Adrenal gland (tissue), 12 donors: ENCODE results near the gene GOLGA6A. TPM values are rescaled to one million over a fixed set of nuclear protein-coding genes. Genes with fewer than 3 reads are reported as not detected.
A peak's percentile ranks its signal among the peaks of the same experiment; 100 is the strongest.

ENCODE experiments used
- DNase-seq, 7 donors: peaks; one replicate each; pipeline ENCODE4 v3.0.0-alpha.2; 2019 to 2020
- H3K27ac ChIP-seq, 5 donors: fragments of 200-600 bp; sonication (generic) in 4 of 5; 1 replicate in 3 of 5; 2 replicates in 2 of 5; pipeline versions ENCODE4 v1.5.1 to v1.8.0; 2016 to 2020; ENCODE audit warnings: mild to moderate bottlenecking in 1 of 5
- H3K27me3 ChIP-seq: fragments of 200-600 bp; 2 replicates; pipeline ENCODE4 v1.8.0; 2021
- H3K36me3 ChIP-seq, 2 donors: fragments of 200-600 bp; replicated peaks in 1 of 2; 1 replicate in 1 of 2; 2 replicates in 1 of 2; pipeline versions ENCODE4 v1.5.1 to v1.8.0; 2018 to 2022
- H3K4me1 ChIP-seq, 2 donors: fragments of 200-600 bp; replicated peaks in 1 of 2; 1 replicate in 1 of 2; 2 replicates in 1 of 2; pipeline versions ENCODE4 v1.5.1 to v1.8.0; 2018 to 2021
- H3K4me3 ChIP-seq, 4 donors: fragments of 200-600 bp; sonication (generic) in 3 of 4; one replicate each; pipeline ENCODE4 v1.5.1; 2016 to 2018
- H3K9me3 ChIP-seq, 3 donors: fragments of 200-600 bp; sonication (generic) in 1 of 3; replicated peaks in 1 of 3; 1 replicate in 2 of 3; 2 replicates in 1 of 3; pipeline versions ENCODE4 v1.5.1 to v1.8.0; 2016 to 2021
- POLR2A ChIP-seq, 2 donors: fragments of 450-650 bp; IDR thresholded peaks; one replicate each; pipeline ENCODE4 v1.6.1; 2017; ENCODE audit warnings: antibody characterized with exemption in 2 of 2, mild to moderate bottlenecking in 2 of 2, moderate library complexity in 1 of 2
- WGBS, 4 donors: extraction: QIAGEN DNeasy Blood & Tissue Kit in 2 of 4; methylation state at CpG; one replicate each; pipeline versions ENCODE4 v1.1.5 to v1.1.7; 2013 to 2017; 5-methylcytosine and 5-hydroxymethylcytosine counted together
- intact Hi-C, 2 donors: fragments of 100-400 bp; cut with DNase I; formaldehyde crosslinking; loops; one replicate each; pipeline versions ENCODE4 v1.14.1 to v1.15.0; 2022 to 2023
- polyA plus RNA-seq, 3 donors: library from polyadenylated mRNA; stranded (reverse); fragments of 200-250 nt in 2 of 3; fragments of 350-450 nt in 1 of 3; fragmentation: Illumina TruSeq in 1 of 3; extraction: RNeasy Lipid Tissue Mini Kit (QIAGEN cat#74804) in 1 of 3; gene quantifications; one replicate each; pipeline ENCODE4 v1.2.3, GENCODE V29; 2013 to 2014
- total RNA-seq, 9 donors: library from RNA; depleted of rRNA in 4 of 9; stranded (reverse); fragments of >200 nt in 4 of 9; fragments of 120-200 nt in 1 of 9; fragmentation: NEBNext Ultra II Directional in 1 of 9; extraction: Animal tissue kit (Norgen Biotek cat#: 25700) in 1 of 9; gene quantifications; one replicate each; pipeline versions ENCODE4 v1.1.0 to v1.2.4, GENCODE V29; 2013 to 2023
- TF ChIP-seq, protein P1 (sequence below), 6 experiments: fragments of 450-650 bp in 4 of 6; fragments of 200-600 bp in 2 of 6; sonication (generic) in 1 of 6; IDR thresholded peaks; 1 replicate in 5 of 6; 2 replicates in 1 of 6; pipeline versions ENCODE4 v1.5.1 to v1.8.0; 2016 to 2021; ENCODE audit warnings: antibody characterized with exemption in 6 of 6, mild to moderate bottlenecking in 2 of 6, moderate library complexity in 1 of 6
- donor health status: healthy with polysubstance abuse.
- donor health status: Bipolar disorder and iron deficiency.
- donor health status: DM: yes; HTN: yes; CAD: no.
- donor health status: DM: no; HTN: no; CAD: no.
- donor health status: DM: no; HTN: no; CAD: no.
- donor health status: DM: yes; HTN: yes; CAD: no.

Gene GOLGA6A
- total and polyA plus RNA-seq, 12 donors, result 0.03 to 0.44 TPM; not detected in 10

DNA sequence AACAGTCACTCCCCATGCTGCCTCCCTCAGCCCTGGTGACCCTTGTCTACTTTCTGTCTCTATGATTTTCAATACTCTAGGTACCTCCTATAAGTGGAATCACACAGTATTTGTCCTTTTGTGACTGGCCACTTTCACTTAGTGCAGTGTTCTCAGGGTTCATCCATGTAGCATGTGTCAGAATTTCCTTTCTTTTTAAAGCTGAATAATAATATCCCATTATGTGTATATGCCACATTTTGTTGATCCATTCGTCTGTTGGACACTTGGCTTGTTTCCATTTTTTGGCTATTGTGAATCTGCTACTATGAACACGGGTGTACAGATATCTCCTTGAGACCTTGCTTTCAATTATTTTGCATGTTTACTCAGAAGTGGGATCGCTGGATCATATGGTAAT lies 53.7 kb downstream of the GOLGA6A start:
- WGBS, 4 donors, result 57 to 73% (median 63%) methylated on average over 3 of the region's 3 CpGs

GRCh38 chr15:74027688-74028087 lies 54.7 kb downstream of the GOLGA6A start:
- Histone ChIP-seq H3K27ac (no peak overlapping the region), H3K36me3 (peaks cover 0 to 51% of the 10 kb centered on the region in 2 donors), H3K27me3 (no peaks in the 10 kb centered on the region), H3K9me3 (no peaks in the 10 kb centered on the region), H3K4me3 (no peak overlapping the region), H3K4me1 (peaks cover 3 to 4% of the 10 kb centered on the region in 2 donors)
- no peak for TF ChIP-seq POLR2A (IDR thresholded peaks at IDR 0.05)
- TF ChIP-seq, protein P1, sequence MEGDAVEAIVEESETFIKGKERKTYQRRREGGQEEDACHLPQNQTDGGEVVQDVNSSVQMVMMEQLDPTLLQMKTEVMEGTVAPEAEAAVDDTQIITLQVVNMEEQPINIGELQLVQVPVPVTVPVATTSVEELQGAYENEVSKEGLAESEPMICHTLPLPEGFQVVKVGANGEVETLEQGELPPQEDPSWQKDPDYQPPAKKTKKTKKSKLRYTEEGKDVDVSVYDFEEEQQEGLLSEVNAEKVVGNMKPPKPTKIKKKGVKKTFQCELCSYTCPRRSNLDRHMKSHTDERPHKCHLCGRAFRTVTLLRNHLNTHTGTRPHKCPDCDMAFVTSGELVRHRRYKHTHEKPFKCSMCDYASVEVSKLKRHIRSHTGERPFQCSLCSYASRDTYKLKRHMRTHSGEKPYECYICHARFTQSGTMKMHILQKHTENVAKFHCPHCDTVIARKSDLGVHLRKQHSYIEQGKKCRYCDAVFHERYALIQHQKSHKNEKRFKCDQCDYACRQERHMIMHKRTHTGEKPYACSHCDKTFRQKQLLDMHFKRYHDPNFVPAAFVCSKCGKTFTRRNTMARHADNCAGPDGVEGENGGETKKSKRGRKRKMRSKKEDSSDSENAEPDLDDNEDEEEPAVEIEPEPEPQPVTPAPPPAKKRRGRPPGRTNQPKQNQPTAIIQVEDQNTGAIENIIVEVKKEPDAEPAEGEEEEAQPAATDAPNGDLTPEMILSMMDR (IDR thresholded peaks at IDR 0.05), result no peak
- WGBS, 4 donors, result 60 to 67% (median 65%) methylated on average over 3 of the region's 3 CpGs
- intact Hi-C loops, result no loop called here
- no peak for DNase-seq

More for the DNA sequence above, 53.7 kb downstream of the GOLGA6A start:
- Histone ChIP-seq H3K36me3 (peaks cover 0 to 51% of the 10 kb centered on the region in 2 donors), H3K27me3 (no peaks in the 10 kb centered on the region), H3K27ac (no peak overlapping the region), H3K9me3 (no peaks in the 10 kb centered on the region), H3K4me1 (peaks cover 3 to 4% of the 10 kb centered on the region in 2 donors), H3K4me3 (no peak overlapping the region)
- intact Hi-C loops, result no loop called here
- no peak for DNase-seq
- TF ChIP-seq, protein P1 (IDR thresholded peaks at IDR 0.05), result no peak
- TF ChIP-seq POLR2A (IDR thresholded peaks at IDR 0.05), result no peak

DNA sequence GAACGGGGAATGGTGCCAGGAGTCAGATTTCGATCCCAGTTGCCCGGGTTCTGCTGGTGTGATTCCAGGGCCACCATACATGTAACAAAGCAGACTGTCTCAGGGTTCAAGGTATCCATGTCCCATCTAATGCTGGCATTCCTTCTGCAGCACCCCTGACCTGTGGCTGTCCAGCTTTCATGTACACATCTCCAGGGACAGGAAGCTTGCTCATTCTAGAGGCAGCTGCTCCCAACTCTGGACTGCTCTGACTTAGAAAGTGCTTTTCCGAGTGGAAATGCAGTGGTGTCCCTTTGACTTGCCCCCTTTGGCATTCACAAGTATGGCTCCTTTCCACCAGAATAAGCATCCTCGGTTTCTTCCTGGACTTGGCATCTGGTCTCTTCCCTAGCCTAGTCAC lies 56.9 kb downstream of the GOLGA6A start:
- intact Hi-C loops, result no loop called here
- no peak for TF ChIP-seq POLR2A (IDR thresholded peaks at IDR 0.05)
- TF ChIP-seq, protein P1 (IDR thresholded peaks at IDR 0.05), result no peak
- Histone ChIP-seq H3K27me3 (no peaks in the 10 kb centered on the region), H3K4me3 (no peak overlapping the region), H3K36me3 (peaks cover 0 to 53% of the 10 kb centered on the region in 2 donors), H3K27ac (peak overlapping the region in 1 of 5 donors; percentile 57), H3K9me3 (no peaks in the 10 kb centered on the region), H3K4me1 (peaks cover 3 to 4% of the 10 kb centered on the region in 2 donors)
- 46 to 63% (median 63%) methylated on average over 4 to 5 of the region's 5 CpGs for whole genome bisulfite sequencing, 4 donors
- DNase-seq, result peak in 1 of 7 donors; percentile 20

- intact Hi-C loops, result no loop called here
- Histone ChIP-seq H3K4me3 (no peak overlapping the region), H3K36me3 (peaks cover 0 to 49% of the 10 kb centered on the region in 2 donors), H3K9me3 (no peaks in the 10 kb centered on the region), H3K27me3 (no peaks in the 10 kb centered on the region), H3K27ac (peak overlapping the region in 2 of 5 donors; percentile 21 to 57), H3K4me1 (peaks cover 3 to 4% of the 10 kb centered on the region in 2 donors)
- peak in 1 of 7 donors; percentile 25 for DNase-seq
- TF ChIP-seq, protein P1 (IDR thresholded peaks at IDR 0.05), result no peak
- TF ChIP-seq POLR2A (IDR thresholded peaks at IDR 0.05), result no peak
- WGBS, 4 donors, result 34 to 71% (median 58%) methylated on average over 2 of the region's 2 CpGs
Measured at GRCh38 chr15:74024687-74025086, 57.7 kb downstream of the GOLGA6A start.
